Cardiac muscle cell (in vitro differentiated cells and primary cell): ENCODE data around the gene MIAT. TPM values are rescaled to one million over a fixed set of nuclear protein-coding genes. Genes with fewer than 3 reads are reported as not detected.

Source experiments
- DNase-seq, 2 donors: peaks; one replicate each; pipeline versions ENCODE4 v3.0.0 to v3.0.0-alpha.2; 2010 to 2017; ENCODE audit warnings: low read depth in 1 of 2, low spot score in 1 of 2
- H3K27ac ChIP-seq: fragments of 200-600 bp; sonication (generic); 2 replicates; pipeline ENCODE4 v1.5.1; 2016
- H3K27me3 ChIP-seq: fragments of 200-600 bp; sonication (generic); 2 replicates; pipeline ENCODE4 v1.6.0; 2016; ENCODE audit warnings: control low read depth
- H3K36me3 ChIP-seq: fragments of 200-600 bp; sonication (generic); 2 replicates; pipeline ENCODE4 v1.5.1; 2016; ENCODE audit warnings: control low read depth
- H3K4me1 ChIP-seq: fragments of 200-600 bp; sonication (generic); 2 replicates; pipeline ENCODE4 v1.8.1; 2017; ENCODE audit warnings: low read depth, mild to moderate bottlenecking, mixed run types
- H3K4me3 ChIP-seq: fragments of 200-600 bp; sonication (generic); 2 replicates; pipeline ENCODE4 v1.5.1; 2016; ENCODE audit warnings: mild to moderate bottlenecking
- H3K9me3 ChIP-seq: fragments of 200-600 bp; sonication (generic); 2 replicates; pipeline ENCODE4 v1.5.1; 2017; ENCODE audit warnings: low read depth, mild to moderate bottlenecking, control low read depth
- CTCF ChIP-seq: IDR thresholded peaks from 2 replicates; pipeline ENCODE4 v1.5.1; 2012; ENCODE audit warnings: low read depth, mild to moderate bottlenecking, low read length
- polyA plus RNA-seq: library from polyadenylated mRNA; unstranded; fragments of >200 nt; fragmentation: Nextera tagmentation; extraction: Ambion mirVana; gene quantifications from 2 replicates; pipeline ENCODE4 v1.2.1, GENCODE V29; 2016
- total RNA-seq: library from RNA; depleted of rRNA; stranded (reverse); fragments of >200 nt; gene quantifications from 2 replicates; pipeline ENCODE4 v1.2.3, GENCODE V29; 2016

MIAT gene
- total and polyA plus RNA-seq, 2 experiments from 2014 or later, result 0.11 to 0.66 TPM

GRCh38 chr22:26691377-26691716 is 34.0 kb downstream of the MIAT start:
- H3K27ac ChIP-seq, result no peak overlapping the region
- no peak for TF ChIP-seq CTCF
- H3K4me3 ChIP-seq, result no peak overlapping the region
- H3K36me3 ChIP-seq, result no peaks in the 10 kb centered on the region
- DNase-seq, result no peak
- H3K9me3 ChIP-seq, result no peaks in the 10 kb centered on the region
- no peaks in the 10 kb centered on the region for H3K27me3 ChIP-seq
- no peaks in the 10 kb centered on the region for H3K4me1 ChIP-seq

DNA sequence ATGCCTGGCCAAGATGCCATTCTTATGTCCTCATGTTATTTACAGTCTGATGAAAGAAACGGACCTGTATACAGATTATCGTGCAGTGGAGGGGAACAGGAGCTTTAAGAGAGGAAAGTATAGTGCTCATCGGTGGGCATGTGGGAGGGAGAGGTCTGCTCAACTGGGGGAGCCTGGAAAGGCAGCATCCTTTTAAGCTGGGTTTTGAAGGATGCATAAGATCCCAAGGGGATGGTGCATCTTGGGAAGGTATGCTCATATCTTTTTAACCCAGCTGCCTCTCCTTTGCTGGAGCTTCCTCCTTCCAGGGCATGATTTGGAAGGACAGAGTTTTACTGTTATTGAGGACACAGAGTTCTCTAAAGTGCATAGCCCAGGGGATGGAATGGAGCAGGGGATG is 34.8 kb downstream of the MIAT start:
- Histone ChIP-seq H3K36me3 (no peaks in the 10 kb centered on the region), H3K27ac (no peak overlapping the region), H3K4me3 (no peak overlapping the region), H3K9me3 (no peaks in the 10 kb centered on the region), H3K4me1 (no peaks in the 10 kb centered on the region), H3K27me3 (no peaks in the 10 kb centered on the region)
- DNase-seq, result no peak
- TF ChIP-seq CTCF, result no peak

- H3K4me3 ChIP-seq, result no peak overlapping the region
- peaks cover 3% of the 10 kb centered on the region for H3K9me3 ChIP-seq
- H3K27me3 ChIP-seq, result no peaks in the 10 kb centered on the region
- no peak for DNase-seq
- H3K4me1 ChIP-seq, result no peaks in the 10 kb centered on the region
- H3K36me3 ChIP-seq, result no peaks in the 10 kb centered on the region
- no peak overlapping the region for H3K27ac ChIP-seq
- no peak for TF ChIP-seq CTCF
Measured at GRCh38 chr22:26697151-26697550, 39.8 kb downstream of the MIAT start.

DNA sequence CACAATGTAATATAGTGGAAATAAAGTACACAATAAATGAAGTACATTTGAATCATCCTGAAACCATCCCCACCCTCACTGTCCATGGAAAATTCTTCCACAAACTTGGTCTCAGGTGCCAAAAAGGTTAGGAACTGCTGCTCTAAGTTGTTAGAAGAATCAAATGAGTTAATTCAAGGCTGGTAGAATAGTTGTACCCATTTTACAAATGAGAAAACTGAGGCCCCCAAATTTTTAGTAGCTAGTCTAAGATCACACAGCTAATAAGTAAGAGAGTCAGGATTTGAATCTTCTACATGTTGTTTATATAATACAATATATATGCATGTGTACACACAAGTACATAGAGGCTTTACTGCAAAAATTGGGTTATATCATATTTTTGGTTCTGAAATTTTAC is 43.1 kb downstream of the MIAT start:
- DNase-seq, result no peak
- no peak overlapping the region for H3K27ac ChIP-seq
- H3K27me3 ChIP-seq, result no peaks in the 10 kb centered on the region
- no peaks in the 10 kb centered on the region for H3K4me1 ChIP-seq
- peaks cover 3% of the 10 kb centered on the region for H3K9me3 ChIP-seq
- no peak for TF ChIP-seq CTCF
- H3K4me3 ChIP-seq, result no peak overlapping the region
- H3K36me3 ChIP-seq, result no peaks in the 10 kb centered on the region

- TF ChIP-seq CTCF, result no peak
- no peak overlapping the region for H3K27ac ChIP-seq
- H3K27me3 ChIP-seq, result no peaks in the 10 kb centered on the region
- no peaks in the 10 kb centered on the region for H3K36me3 ChIP-seq
- no peak overlapping the region for H3K4me3 ChIP-seq
- H3K4me1 ChIP-seq, result no peaks in the 10 kb centered on the region
- DNase-seq, result no peak
- peaks cover 3% of the 10 kb centered on the region for H3K9me3 ChIP-seq
Measured at GRCh38 chr22:26700886-26701285, 43.5 kb downstream of the MIAT start.

DNA sequence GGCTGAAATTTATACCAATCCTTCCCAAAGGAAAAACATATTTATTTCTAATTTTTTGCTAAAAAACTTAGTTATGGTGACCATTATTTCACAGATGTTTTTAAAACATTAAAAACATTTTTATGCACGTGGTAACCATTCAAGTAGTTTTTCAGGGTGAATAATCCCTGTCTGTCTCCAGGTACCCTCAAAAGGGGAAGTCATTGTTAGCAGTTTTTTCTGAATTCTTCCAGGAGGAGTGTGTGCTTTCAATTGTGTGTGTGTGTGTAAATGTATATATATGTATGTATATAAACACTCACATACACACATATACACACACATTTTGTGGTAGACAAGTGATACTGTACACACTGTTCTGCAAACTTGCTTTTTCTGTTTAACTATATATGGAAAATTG is 43.9 kb downstream of the MIAT start:
- H3K27me3 ChIP-seq, result no peaks in the 10 kb centered on the region
- H3K9me3 ChIP-seq, result peaks cover 3% of the 10 kb centered on the region
- no peak overlapping the region for H3K27ac ChIP-seq
- TF ChIP-seq CTCF, result no peak
- H3K4me3 ChIP-seq, result no peak overlapping the region
- no peak for DNase-seq
- H3K4me1 ChIP-seq, result no peaks in the 10 kb centered on the region
- no peaks in the 10 kb centered on the region for H3K36me3 ChIP-seq
